WTC11 (cell line): ENCODE measurements around the gene SPACA1.

Experiments used
- ELF4 ChIP-seq: sonication (generic); formaldehyde crosslinking; IDR thresholded peaks from 2 replicates; pipeline ENCODE4 v1.8.1; 2022; ENCODE audit warnings: low read depth, mild to moderate bottlenecking, moderate library complexity, missing genetic modification reagents
- IRF2 ChIP-seq: sonication (generic); formaldehyde crosslinking; IDR thresholded peaks from 2 replicates; pipeline ENCODE4 v1.8.0; 2022; ENCODE audit warnings: low read depth, missing genetic modification reagents, borderline replicate concordance
- JUN ChIP-seq: sonication (generic); formaldehyde crosslinking; IDR thresholded peaks from 2 replicates; pipeline ENCODE4 v1.8.0; 2023; ENCODE audit warnings: mild to moderate bottlenecking, missing genetic modification reagents
- TF ChIP-seq, protein P1 (sequence below): fragments of 200-600 bp; IDR thresholded peaks from 2 replicates; pipeline ENCODE4 v1.8.0; 2022; ENCODE audit warnings: antibody characterized with exemption
- TF ChIP-seq, protein P2 (sequence below): fragments of 250-450 bp; sonication (Bioruptor Pico); IDR thresholded peaks from 2 replicates; pipeline ENCODE4 v2.1.2; 2022; ENCODE audit warnings: mild to moderate bottlenecking, moderate library complexity
- TF ChIP-seq, protein P3 (sequence below): sonication (generic); formaldehyde crosslinking; IDR thresholded peaks from 2 replicates; pipeline ENCODE4 v1.8.1; 2023; ENCODE audit warnings: mild to moderate bottlenecking, missing genetic modification reagents, moderate library complexity
- TF ChIP-seq, protein P4 (sequence below): sonication (generic); formaldehyde crosslinking; IDR thresholded peaks from 2 replicates; pipeline ENCODE4 v1.8.1; 2022; ENCODE audit warnings: mild to moderate bottlenecking, moderate library complexity, missing genetic modification reagents

DNA sequence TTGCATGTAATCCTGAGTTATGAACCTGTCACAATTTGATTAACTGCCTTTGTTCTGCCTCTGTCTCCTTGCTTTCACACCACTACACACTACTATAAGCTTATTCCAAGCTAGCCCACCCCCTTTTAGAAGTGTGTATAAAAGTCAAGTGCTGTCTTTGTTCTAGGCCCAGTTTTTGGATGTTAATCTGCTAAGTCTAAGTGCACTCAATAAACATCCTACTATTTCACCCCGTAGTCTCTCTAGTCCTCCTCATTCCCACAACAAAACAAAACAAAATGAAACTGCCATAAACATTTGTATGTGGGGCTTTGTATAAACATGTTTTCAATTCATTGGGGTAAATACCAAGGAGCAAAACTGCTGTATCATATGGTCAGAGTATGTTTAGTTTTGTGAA lies 16.1 kb upstream of the SPACA1 start:
- TF ChIP-seq, protein P1, sequence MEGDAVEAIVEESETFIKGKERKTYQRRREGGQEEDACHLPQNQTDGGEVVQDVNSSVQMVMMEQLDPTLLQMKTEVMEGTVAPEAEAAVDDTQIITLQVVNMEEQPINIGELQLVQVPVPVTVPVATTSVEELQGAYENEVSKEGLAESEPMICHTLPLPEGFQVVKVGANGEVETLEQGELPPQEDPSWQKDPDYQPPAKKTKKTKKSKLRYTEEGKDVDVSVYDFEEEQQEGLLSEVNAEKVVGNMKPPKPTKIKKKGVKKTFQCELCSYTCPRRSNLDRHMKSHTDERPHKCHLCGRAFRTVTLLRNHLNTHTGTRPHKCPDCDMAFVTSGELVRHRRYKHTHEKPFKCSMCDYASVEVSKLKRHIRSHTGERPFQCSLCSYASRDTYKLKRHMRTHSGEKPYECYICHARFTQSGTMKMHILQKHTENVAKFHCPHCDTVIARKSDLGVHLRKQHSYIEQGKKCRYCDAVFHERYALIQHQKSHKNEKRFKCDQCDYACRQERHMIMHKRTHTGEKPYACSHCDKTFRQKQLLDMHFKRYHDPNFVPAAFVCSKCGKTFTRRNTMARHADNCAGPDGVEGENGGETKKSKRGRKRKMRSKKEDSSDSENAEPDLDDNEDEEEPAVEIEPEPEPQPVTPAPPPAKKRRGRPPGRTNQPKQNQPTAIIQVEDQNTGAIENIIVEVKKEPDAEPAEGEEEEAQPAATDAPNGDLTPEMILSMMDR: no peak
- no peak for TF ChIP-seq IRF2 (CRISPR knock-in tag)
- TF ChIP-seq JUN (CRISPR knock-in tag): no peak
- TF ChIP-seq, protein P2, sequence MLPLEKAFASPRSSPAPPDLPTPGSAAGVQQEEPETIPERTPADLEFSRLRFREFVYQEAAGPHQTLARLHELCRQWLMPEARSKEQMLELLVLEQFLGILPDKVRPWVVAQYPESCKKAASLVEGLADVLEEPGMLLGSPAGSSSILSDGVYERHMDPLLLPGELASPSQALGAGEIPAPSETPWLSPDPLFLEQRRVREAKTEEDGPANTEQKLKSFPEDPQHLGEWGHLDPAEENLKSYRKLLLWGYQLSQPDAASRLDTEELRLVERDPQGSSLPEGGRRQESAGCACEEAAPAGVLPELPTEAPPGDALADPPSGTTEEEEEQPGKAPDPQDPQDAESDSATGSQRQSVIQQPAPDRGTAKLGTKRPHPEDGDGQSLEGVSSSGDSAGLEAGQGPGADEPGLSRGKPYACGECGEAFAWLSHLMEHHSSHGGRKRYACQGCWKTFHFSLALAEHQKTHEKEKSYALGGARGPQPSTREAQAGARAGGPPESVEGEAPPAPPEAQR: no peak
- TF ChIP-seq, protein P3, sequence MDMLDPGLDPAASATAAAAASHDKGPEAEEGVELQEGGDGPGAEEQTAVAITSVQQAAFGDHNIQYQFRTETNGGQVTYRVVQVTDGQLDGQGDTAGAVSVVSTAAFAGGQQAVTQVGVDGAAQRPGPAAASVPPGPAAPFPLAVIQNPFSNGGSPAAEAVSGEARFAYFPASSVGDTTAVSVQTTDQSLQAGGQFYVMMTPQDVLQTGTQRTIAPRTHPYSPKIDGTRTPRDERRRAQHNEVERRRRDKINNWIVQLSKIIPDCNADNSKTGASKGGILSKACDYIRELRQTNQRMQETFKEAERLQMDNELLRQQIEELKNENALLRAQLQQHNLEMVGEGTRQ: no peak
- TF ChIP-seq ELF4: no peak
- TF ChIP-seq, protein P4, sequence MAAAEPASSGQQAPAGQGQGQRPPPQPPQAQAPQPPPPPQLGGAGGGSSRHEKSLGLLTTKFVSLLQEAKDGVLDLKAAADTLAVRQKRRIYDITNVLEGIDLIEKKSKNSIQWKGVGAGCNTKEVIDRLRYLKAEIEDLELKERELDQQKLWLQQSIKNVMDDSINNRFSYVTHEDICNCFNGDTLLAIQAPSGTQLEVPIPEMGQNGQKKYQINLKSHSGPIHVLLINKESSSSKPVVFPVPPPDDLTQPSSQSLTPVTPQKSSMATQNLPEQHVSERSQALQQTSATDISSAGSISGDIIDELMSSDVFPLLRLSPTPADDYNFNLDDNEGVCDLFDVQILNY (CRISPR knock-in tag): no peak
